HG03469 (cell line): Measurements from ENCODE around the gene PRR18.
"Not testable (repeated sequence)": the region's sequence is repeated elsewhere in the genome, so short reads cannot be mapped to it uniquely, and the experiment has no call there.

Experiments
- ATAC-seq: cut with Tn5 transposase; IDR thresholded peaks from one replicate; pipeline ENCODE4 v1.9.1; 2021; ENCODE audit warnings: mild to moderate bottlenecking, moderate library complexity, moderate number of reproducible peaks; ENCODE audit not compliant: unreplicated experiment

PRR18 gene

GRCh38 chr6:166308033-166308768 lies at the start of gene PRR18:
Gene PRR18 (minus strand): TSS chr6:166308392. CDS start chr6:166308142, 250 bp downstream.
- ATAC-seq: peak; percentile 41

- no peak for ATAC-seq
Observed at GRCh38 chr6:166355552-166355951, 47.4 kb upstream of the PRR18 start.

DNA sequence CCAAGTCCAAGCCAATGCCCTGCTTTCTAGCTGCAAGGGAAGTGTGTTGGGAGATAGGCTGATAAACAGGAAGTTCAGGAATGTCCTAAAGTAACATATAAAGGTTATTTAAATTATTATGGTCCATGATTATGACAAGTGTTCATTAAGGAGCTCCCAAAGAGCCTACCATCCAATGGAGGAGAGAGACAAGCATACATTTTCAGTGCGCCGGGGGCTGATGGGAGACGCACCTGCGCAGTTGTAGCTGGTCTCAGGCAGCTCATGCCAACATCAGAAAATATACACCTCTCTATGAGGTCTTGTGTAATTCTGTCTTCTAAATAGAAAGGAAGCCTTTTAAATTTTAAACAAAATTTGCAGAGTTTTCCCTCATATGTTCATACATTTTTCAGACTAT lies 46.8 kb upstream of the PRR18 start:
- ATAC-seq: no peak

DNA sequence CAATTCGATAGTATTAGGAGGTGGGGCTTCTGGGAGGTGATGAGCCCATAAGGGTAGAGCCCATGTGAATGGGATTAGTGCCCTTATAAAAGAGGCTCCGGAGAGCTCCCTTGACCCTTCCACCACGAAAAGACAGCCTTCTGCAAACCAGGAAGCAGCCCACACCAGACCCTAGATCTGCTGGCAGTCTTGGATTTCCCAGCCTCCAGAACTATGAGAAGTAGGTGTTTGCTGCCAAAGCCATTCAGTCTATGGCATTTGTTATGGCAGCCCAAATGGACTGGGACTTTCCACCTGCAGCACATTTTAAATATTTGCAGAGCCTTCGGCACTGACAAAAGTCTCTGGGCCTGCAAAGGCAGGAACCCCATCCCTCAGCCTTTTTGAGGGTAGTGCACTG lies 46.0 kb upstream of the PRR18 start:
- ATAC-seq: no peak

DNA sequence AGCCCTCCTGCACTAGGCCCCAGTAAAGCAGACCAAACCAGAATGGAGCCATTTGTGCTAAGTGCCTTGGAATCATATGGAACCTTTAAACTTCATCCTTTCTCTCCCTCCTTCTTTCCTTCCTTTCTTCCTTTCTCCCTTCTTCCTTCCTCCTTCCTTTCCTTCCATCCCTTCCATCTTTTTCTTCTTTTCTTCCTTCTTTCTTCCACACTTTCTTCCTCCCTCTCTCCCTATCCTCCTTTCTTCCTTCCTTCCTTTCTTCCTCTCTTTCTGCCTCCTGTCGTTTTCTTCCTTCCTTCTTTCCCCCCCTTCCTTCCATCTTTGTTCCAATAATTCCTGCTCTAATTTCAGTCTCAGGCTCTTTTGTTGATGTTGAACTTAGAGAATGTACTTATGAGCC lies 45.3 kb upstream of the PRR18 start:
- ATAC-seq: no peak

- no peak for ATAC-seq
Observed at GRCh38 chr6:166352923-166353322, 44.7 kb upstream of the PRR18 start.

DNA sequence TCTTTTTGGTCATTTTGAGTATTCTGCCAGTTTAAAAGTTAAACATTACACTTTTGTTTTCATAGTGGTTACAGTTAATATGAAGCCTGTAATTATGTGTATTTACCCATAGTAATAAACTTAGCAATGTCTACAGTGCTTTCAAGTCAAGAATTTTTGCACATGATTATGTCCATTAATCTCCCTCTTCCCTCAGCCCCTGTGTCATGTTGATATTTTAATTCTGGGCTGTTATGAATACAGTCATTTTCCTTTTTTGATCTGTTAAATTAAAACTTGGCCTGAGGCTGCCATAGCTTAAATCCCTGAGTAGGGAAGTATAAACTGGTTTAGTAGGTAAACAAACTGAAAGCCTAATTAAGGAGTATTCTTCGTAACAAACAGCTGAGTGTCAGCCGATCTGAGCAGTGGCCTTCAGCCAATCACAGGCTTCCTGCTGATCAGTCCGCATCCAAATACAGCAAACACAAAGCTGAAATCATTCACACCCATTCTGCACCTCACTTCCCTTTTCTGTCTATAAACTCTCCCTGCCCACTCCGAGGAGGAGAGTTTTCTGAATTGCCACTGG lies 43.6 kb upstream of the PRR18 start:
- peak; percentile 88 for ATAC-seq

DNA sequence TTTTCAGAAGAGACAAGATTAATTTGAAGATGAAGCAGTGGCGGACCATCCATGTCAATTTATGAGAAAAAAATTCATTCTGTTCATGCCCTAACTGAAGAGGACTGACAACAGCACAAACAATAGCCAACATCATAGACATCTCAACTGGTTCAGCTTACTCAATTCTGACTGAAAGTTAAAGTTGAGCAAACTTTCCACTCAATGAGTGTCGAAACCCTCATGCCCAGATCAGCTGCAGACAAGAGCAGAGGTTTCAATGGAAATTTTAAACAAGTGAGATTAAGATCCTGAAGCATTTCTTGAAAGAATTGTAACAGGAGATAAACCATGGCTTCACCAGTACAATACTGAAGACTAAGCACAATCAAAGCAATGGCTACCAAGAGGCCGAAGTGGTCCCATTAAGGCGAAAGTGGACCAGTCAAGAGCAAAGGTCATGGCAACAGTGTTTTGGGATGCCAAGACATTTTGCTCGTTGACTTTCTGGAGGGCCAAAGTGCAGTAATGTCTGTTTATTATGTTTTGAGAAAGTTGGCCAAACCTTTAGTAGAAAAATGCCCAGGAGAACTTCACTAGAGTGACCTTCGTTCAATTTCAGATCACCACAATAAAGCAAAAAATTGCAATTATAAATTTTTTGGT lies 40.2 kb upstream of the PRR18 start:
- no peak for ATAC-seq

- ATAC-seq: no peak
Observed at GRCh38 chr6:166346965-166347364, 38.8 kb upstream of the PRR18 start.

- no peak for ATAC-seq
Observed at GRCh38 chr6:166346449-166346848, 38.3 kb upstream of the PRR18 start.

DNA sequence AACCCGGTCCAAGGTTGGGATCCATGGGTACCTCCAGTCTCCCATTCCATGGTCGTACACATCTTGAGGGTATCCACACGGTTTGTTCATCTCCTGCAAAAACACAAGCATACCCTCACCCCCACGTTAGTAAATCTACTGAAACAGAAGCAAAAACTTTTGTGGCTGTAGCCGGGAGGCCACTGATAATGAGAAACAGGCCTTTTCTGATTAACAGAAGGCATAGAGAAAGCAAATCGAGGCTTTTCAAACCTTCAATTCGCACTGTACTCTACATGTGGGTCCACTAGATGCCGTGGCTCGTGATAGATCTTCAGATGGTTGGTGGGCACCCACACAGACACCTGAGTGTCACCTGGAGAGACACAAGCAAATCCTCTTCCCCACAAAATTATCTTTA lies 37.5 kb upstream of the PRR18 start:
- not testable (repeated sequence) for ATAC-seq

DNA sequence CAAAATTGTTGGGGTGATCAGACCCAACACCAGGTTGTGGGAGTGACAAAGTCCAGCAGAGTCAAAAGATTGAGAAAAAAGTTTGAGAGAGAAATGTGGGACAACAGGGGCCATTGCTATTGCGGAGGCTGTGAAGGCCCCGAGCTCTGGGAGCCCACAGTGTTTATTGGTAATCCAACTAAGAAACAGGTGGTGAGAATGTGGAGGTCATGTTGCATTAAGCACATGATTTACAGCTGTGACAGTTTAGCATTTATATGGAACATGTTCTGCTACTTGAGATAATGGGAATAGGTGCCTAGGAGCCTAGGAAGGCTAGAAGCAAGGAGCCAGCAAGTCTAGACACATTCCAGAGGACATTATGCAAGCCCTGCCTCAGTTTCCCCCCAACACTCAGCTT lies 36.7 kb upstream of the PRR18 start:
- ATAC-seq: not testable (repeated sequence)

DNA sequence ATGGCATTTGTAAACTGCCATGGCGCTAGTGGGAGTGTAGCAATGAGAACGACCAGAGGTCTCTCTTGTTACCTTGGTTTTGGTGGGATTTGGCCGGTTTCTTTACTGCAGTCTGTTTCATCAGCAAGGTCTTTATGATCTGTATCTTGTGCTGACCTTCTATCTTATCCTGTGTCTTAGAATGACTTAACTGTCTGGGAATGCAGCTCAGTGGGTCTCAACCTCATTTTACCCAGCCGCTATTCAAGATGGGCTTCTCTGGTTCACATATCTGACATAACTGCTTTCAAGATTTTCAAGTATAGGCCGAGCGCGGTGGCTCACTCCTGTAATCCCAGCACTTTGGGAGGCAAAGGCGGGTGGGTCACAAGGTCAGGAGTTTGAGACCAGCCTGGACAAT lies 36.0 kb upstream of the PRR18 start:
- no peak for ATAC-seq

DNA sequence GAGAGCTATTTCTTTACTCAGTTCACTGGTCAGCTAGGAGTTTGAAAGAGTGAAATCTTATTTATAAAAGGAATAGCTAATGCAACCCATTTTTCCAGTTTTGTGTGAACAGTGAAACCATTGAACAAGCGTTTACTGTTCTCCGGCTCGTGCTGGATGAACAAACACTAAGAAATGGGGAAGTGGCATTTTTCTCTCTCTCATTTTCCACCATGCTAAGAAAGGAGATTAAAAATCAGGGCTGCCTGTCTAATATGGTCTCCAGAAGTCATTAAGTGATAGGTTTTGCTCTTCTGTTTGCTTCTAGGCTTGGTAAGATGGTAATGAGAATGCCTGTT lies 34.9 kb upstream of the PRR18 start:
- peak; percentile 26 for ATAC-seq

- peak; percentile 81 for ATAC-seq
Observed at GRCh38 chr6:166342349-166343149, 34.4 kb upstream of the PRR18 start, which contains the start of gene SFT2D1. Gene SFT2D1 (minus strand): TSS chr6:166342545. CDS start chr6:166342481, 64 bp downstream.

DNA sequence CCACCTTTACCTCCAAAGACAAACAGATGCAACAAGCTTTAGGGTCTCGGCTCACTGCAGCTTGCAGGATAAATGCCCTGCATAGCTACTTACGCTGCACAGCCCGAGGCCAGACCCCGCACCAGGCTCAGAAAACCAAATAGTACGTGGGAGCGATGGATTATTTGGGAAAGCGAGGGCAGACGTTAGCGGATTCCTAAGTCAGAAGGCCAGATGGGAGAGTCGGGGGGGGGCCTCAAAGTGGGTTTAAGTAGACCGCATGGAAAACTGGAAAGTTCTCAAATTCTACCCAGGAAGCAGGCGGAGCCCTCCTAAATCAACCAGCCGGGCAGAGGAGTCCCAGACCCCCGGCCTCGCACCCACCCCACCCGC lies 33.8 kb upstream of the PRR18 start:
- ATAC-seq: no peak

GRCh38 chr6:166341464-166341863 lies 33.3 kb upstream of the PRR18 start:
- ATAC-seq: no peak

- ATAC-seq: no peak
Observed at GRCh38 chr6:166338854-166339253, 30.7 kb upstream of the PRR18 start.

GRCh38 chr6:166336847-166337246 lies 28.7 kb upstream of the PRR18 start:
- no peak for ATAC-seq

DNA sequence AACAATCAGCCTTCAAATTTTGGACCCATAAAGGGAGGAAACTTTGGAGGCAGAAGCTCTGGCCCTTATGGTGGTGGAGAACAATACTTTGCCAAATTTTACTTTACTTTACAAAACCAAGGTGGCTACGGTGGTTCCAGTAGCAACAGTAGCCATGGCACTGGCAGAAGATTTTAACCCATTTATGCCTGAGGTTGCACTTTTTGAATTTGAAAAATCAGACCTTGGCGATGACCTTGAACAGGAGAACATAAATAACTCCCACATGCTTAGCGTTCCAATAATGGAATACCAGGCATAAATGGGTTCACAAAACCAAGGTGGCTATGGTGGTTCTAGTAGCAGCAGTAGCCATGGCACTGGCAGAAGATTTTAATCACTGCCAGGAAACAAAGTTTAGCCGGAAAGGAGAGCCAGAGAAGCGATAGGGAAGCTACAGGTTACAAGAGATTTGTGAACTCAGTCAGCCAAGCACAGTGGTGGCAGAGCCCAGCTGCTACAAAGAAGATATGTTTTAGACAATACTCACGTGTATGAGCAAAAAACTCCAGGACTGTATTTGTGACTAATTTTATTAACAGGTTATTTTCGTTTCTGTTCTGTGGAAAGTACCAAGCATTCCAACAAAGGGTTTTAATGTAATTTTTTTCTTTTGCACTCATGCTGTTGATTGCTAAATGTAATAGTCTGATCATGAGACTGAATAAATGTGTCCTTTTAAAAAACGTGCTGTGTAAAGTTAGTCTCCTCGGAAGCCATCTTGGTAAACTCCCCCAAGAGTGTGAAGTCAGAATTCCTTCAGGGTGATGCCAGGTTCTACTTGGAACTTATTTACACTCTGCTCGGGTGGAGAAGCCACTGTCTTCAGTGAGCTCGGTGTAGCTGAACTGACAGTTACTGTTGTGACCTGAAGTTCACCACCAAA lies 27.4 kb upstream of the PRR18 start:
- peak; percentile 45 for ATAC-seq
